Subcutaneous adipose tissue (tissue), 4 donors: ENCODE measurements around the gene OBSCN. TPM values are rescaled to one million over a fixed set of nuclear protein-coding genes. Genes with fewer than 3 reads are reported as not detected.

ENCODE experiments used
- total RNA-seq, 4 donors: library from RNA; depleted of rRNA; stranded (reverse); fragments of >200 nt; gene quantifications; one replicate each; pipeline ENCODE4 v1.1.0, GENCODE V29; 2016
- TF ChIP-seq, protein P1 (sequence below): fragments of 450-650 bp; IDR thresholded peaks from one replicate; pipeline ENCODE4 v1.5.1; 2016; ENCODE audit warnings: low read depth, mild to moderate bottlenecking, control low read depth, antibody characterized with exemption, moderate library complexity

Gene OBSCN
- total RNA-seq, 4 donors from 2014 or later = 4.1 to 4.9 (median 4.7) TPM

DNA sequence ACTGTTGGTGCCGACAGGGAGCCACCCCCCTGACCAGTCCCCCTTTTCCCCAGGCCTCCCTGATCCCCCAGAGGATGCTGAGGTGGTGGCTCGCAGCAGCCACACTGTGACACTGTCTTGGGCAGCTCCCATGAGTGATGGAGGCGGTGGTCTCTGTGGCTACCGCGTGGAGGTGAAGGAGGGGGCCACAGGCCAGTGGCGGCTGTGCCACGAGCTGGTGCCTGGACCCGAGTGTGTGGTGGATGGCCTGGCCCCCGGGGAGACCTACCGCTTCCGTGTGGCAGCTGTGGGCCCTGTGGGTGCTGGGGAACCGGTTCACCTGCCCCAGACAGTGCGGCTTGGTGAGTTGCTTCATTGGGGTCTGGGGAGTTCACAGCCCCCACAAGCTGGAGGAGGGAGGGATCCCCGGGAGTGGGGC, 109.6 kb downstream of the OBSCN start:
- TF ChIP-seq, protein P1, sequence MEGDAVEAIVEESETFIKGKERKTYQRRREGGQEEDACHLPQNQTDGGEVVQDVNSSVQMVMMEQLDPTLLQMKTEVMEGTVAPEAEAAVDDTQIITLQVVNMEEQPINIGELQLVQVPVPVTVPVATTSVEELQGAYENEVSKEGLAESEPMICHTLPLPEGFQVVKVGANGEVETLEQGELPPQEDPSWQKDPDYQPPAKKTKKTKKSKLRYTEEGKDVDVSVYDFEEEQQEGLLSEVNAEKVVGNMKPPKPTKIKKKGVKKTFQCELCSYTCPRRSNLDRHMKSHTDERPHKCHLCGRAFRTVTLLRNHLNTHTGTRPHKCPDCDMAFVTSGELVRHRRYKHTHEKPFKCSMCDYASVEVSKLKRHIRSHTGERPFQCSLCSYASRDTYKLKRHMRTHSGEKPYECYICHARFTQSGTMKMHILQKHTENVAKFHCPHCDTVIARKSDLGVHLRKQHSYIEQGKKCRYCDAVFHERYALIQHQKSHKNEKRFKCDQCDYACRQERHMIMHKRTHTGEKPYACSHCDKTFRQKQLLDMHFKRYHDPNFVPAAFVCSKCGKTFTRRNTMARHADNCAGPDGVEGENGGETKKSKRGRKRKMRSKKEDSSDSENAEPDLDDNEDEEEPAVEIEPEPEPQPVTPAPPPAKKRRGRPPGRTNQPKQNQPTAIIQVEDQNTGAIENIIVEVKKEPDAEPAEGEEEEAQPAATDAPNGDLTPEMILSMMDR = no peak

DNA sequence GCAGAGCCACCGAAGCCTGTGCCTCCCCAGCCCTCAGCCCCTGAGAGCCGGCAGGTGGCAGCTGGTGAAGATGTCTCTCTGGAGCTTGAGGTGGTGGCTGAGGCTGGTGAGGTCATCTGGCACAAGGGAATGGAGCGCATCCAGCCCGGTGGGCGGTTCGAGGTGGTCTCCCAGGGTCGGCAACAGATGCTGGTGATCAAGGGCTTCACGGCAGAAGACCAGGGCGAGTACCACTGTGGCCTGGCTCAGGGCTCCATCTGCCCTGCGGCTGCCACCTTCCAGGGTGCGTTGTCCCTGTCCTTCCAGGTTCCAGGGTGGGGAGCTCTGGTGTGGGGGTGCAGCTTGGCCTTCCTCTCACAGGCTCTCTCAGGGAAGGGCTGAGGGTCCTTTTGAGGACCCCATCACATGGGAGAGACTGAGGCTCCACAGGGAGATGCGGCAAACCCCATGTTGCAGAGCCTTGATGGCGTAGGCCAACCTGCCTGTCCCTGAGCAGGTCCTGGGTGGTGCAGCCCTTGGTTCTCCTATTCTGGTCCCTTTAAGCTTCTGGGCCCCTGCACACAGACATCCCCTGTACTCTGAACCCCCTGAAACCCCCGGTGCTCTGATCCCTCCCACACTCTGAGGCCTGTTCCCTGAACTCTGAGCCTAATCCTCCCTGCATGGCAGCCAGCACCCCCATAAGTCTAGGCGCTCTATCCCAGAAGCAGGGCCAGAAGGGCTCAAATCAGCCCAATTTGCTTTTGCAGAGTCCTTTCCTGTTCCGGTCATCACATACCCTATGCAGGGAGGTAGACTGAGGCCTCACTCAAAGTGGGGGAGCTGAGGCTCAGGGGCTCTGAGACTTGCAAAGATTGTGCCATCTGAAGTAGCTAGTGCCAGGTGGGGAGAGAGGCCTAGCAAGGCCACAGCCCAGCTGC, 110.3 kb downstream of the OBSCN start:
- TF ChIP-seq, protein P1 = no peak

GRCh38 chr1:228318823-228319241, 111.0 kb downstream of the OBSCN start:
- TF ChIP-seq, protein P1 = no peak

- TF ChIP-seq, protein P1 = no peak
Observed at GRCh38 chr1:228319352-228320088, 111.7 kb downstream of the OBSCN start.

DNA sequence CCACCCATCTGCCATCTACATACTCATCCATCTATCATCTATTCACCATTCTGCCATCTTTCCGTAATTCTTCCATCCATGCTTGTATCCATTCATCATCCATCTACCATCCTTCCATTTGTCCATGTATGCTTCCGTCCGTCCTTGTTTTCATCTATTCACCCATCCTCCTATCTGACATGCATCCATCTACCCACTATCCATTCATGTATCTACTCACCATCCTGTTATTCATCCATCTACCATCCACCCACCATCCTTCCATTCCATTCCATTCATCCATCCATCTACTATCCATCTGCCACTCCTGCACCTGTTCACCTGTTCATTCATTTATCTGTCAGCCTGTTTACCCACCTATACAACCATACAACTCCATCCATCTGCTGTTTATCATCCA, 112.5 kb downstream of the OBSCN start:
- TF ChIP-seq, protein P1 = no peak

GRCh38 chr1:228321435-228321834, 113.6 kb downstream of the OBSCN start:
- TF ChIP-seq, protein P1 = no peak

GRCh38 chr1:228321895-228322294, 114.1 kb downstream of the OBSCN start:
- TF ChIP-seq, protein P1 = no peak
